GM12873 (cell line): ENCODE data around the gene TMEM121.

Experiments
- CTCF ChIP-seq: IDR thresholded peaks from 2 replicates; pipeline ENCODE4 v1.5.1; 2012; ENCODE audit warnings: low read depth, mild to moderate bottlenecking, moderate library complexity, low read length, control low read depth; ENCODE audit not compliant: insufficient read depth; ENCODE audit errors: missing control alignments

TMEM121 gene

GRCh38 chr14:105519946-105520698 lies 6.3 kb upstream of the TMEM121 start:
- no peak for TF ChIP-seq CTCF

GRCh38 chr14:105525326-105525725 lies 1.1 kb upstream of the TMEM121 start:
- no peak for TF ChIP-seq CTCF

GRCh38 chr14:105526776-105527380 lies 495 bp downstream of the TMEM121 start:
- TF ChIP-seq CTCF, result no peak

- no peak for TF ChIP-seq CTCF
Observed at GRCh38 chr14:105527381-105527825, 1.0 kb downstream of the TMEM121 start.

- peak; percentile 87 for TF ChIP-seq CTCF
Observed at GRCh38 chr14:105527826-105528585, 1.6 kb downstream of the TMEM121 start.

- no peak for TF ChIP-seq CTCF
Observed at GRCh38 chr14:105528586-105529318, 2.4 kb downstream of the TMEM121 start.

- no peak for TF ChIP-seq CTCF
Observed at GRCh38 chr14:105529319-105529568, 2.9 kb downstream of the TMEM121 start.
